IgD-negative memory B cell (primary cell): Measurements from ENCODE around the gene PTPA. TPM values are rescaled to one million over a fixed set of nuclear protein-coding genes. Genes with fewer than 3 reads are reported as not detected.

Source experiments
- H3K27ac Mint-ChIP-seq, 3 donors: one replicate each; pipeline ENCODE4 v1.8.0; 2020 to 2022; ENCODE audit warnings: mild to moderate bottlenecking in 3 of 3, mixed read lengths in 3 of 3, moderate library complexity in 1 of 3
- H3K27me3 Mint-ChIP-seq: one replicate; pipeline ENCODE4 v1.8.0; 2021; ENCODE audit warnings: mixed read lengths
- H3K36me3 Mint-ChIP-seq: one replicate; pipeline ENCODE4 v1.8.0; 2020; ENCODE audit warnings: mild to moderate bottlenecking, mixed read lengths
- H3K4me1 Mint-ChIP-seq, 3 donors: one replicate each; pipeline ENCODE4 v1.8.0; 2020 to 2022; ENCODE audit warnings: mixed read lengths in 3 of 3, mild to moderate bottlenecking in 1 of 3
- H3K4me3 Mint-ChIP-seq, 4 donors: one replicate each; pipeline ENCODE4 v1.8.0; 2020 to 2022; ENCODE audit warnings: mild to moderate bottlenecking in 4 of 4, mixed read lengths in 4 of 4, moderate library complexity in 3 of 4
- H3K9me3 Mint-ChIP-seq, 3 donors: one replicate each; pipeline ENCODE4 v1.8.0; 2020 to 2021; ENCODE audit warnings: mixed read lengths in 3 of 3, mild to moderate bottlenecking in 1 of 3
- polyA plus RNA-seq: library from polyadenylated mRNA; unstranded; fragments of 300-500 nt; fragmentation: Illumina TruSeq; gene quantifications from one replicate; pipeline ENCODE4 v1.2.3, GENCODE V29; 2021

PTPA gene
- polyA plus RNA-seq, 1 donor from 2014 or later = 12.2 TPM

GRCh38 chr9:129143031-129143927 is 32.1 kb downstream of the PTPA start:
- Mint-ChIP-seq H3K4me1 (peaks cover 26 to 32% (median 28%) of the 10 kb centered on the region in 3 donors), H3K36me3 (peaks cover 3% of the 10 kb centered on the region), H3K9me3 (no peaks in the 10 kb centered on the region), H3K4me3 (peak overlapping the region in 3 of 4 donors; percentile 34 to 74 (median 67)), H3K27me3 (no peaks in the 10 kb centered on the region), H3K27ac (peak overlapping the region; percentile 18 to 88 (median 31))

GRCh38 chr9:129145316-129145715 is 34.1 kb downstream of the PTPA start:
- Mint-ChIP-seq H3K36me3 (peaks cover 4% of the 10 kb centered on the region), H3K27me3 (no peaks in the 10 kb centered on the region), H3K4me1 (peaks cover 24 to 30% (median 28%) of the 10 kb centered on the region in 3 donors)

GRCh38 chr9:129145841-129146292 is 34.7 kb downstream of the PTPA start:
- H3K4me1 Mint-ChIP-seq = peaks cover 24 to 28% (median 25%) of the 10 kb centered on the region in 3 donors
- H3K4me3 Mint-ChIP-seq = no peak overlapping the region
- H3K9me3 Mint-ChIP-seq = no peaks in the 10 kb centered on the region

More at GRCh38 chr9:129145316-129145715, 34.1 kb downstream of the PTPA start:
- Mint-ChIP-seq H3K9me3 (no peaks in the 10 kb centered on the region), H3K27ac (no peak overlapping the region), H3K4me3 (no peak overlapping the region)

GRCh38 chr9:129146441-129146941 is 35.3 kb downstream of the PTPA start:
- H3K36me3 Mint-ChIP-seq = peaks cover 7% of the 10 kb centered on the region
- H3K4me3 Mint-ChIP-seq = no peak overlapping the region
- no peaks in the 10 kb centered on the region for H3K9me3 Mint-ChIP-seq
- H3K27ac Mint-ChIP-seq = no peak overlapping the region
- H3K4me1 Mint-ChIP-seq = peaks cover 19 to 22% (median 22%) of the 10 kb centered on the region in 3 donors
- no peaks in the 10 kb centered on the region for H3K27me3 Mint-ChIP-seq

More at GRCh38 chr9:129145841-129146292, 34.7 kb downstream of the PTPA start:
- Mint-ChIP-seq H3K27ac (no peak overlapping the region), H3K36me3 (peaks cover 4% of the 10 kb centered on the region), H3K27me3 (no peaks in the 10 kb centered on the region)

- Mint-ChIP-seq H3K27me3 (no peaks in the 10 kb centered on the region), H3K4me3 (peak overlapping the region in 1 of 4 donors; percentile 43), H3K4me1 (peaks cover 6 to 14% (median 13%) of the 10 kb centered on the region in 3 donors), H3K9me3 (no peaks in the 10 kb centered on the region), H3K27ac (peak overlapping the region in 1 of 3 donors; percentile 74), H3K36me3 (peaks cover 7% of the 10 kb centered on the region)
These were observed 37.4 kb downstream of the PTPA start for GRCh38 chr9:129148463-129149204.

- Mint-ChIP-seq H3K4me3 (no peak overlapping the region), H3K4me1 (peaks cover 6 to 12% (median 8%) of the 10 kb centered on the region in 3 donors), H3K27ac (peak overlapping the region; percentile 44 to 71 (median 66)), H3K36me3 (peaks cover 7% of the 10 kb centered on the region), H3K27me3 (no peaks in the 10 kb centered on the region), H3K9me3 (no peaks in the 10 kb centered on the region)
These were observed 38.2 kb downstream of the PTPA start for GRCh38 chr9:129149442-129149841.

- Mint-ChIP-seq H3K27me3 (no peaks in the 10 kb centered on the region), H3K4me1 (peaks cover 6 to 12% (median 8%) of the 10 kb centered on the region in 3 donors), H3K36me3 (peaks cover 6% of the 10 kb centered on the region), H3K27ac (no peak overlapping the region), H3K4me3 (no peak overlapping the region), H3K9me3 (no peaks in the 10 kb centered on the region)
These were observed 38.9 kb downstream of the PTPA start for GRCh38 chr9:129150122-129150521.

GRCh38 chr9:129150672-129151211 is 39.5 kb downstream of the PTPA start:
- Mint-ChIP-seq H3K36me3 (peaks cover 5% of the 10 kb centered on the region), H3K27ac (no peak overlapping the region), H3K9me3 (no peaks in the 10 kb centered on the region), H3K4me1 (peaks cover 6 to 12% (median 8%) of the 10 kb centered on the region in 3 donors), H3K27me3 (no peaks in the 10 kb centered on the region), H3K4me3 (no peak overlapping the region)

- Mint-ChIP-seq H3K4me1 (peaks cover 6 to 12% (median 8%) of the 10 kb centered on the region in 3 donors), H3K36me3 (peaks cover 5% of the 10 kb centered on the region), H3K27me3 (no peaks in the 10 kb centered on the region), H3K27ac (no peak overlapping the region), H3K4me3 (peak overlapping the region in 1 of 4 donors; percentile 25), H3K9me3 (no peaks in the 10 kb centered on the region)
These were observed 40.3 kb downstream of the PTPA start for GRCh38 chr9:129151469-129151868.

GRCh38 chr9:129154866-129155477 is 43.8 kb downstream of the PTPA start:
- no peak overlapping the region for H3K27ac Mint-ChIP-seq
- H3K27me3 Mint-ChIP-seq = no peaks in the 10 kb centered on the region
- peaks cover 6% of the 10 kb centered on the region for H3K36me3 Mint-ChIP-seq
- no peak overlapping the region for H3K4me3 Mint-ChIP-seq
- no peaks in the 10 kb centered on the region for H3K9me3 Mint-ChIP-seq
- H3K4me1 Mint-ChIP-seq = peaks cover 0 to 3% (median 0%) of the 10 kb centered on the region in 3 donors

GRCh38 chr9:129156163-129156562 is 44.9 kb downstream of the PTPA start:
- H3K9me3 Mint-ChIP-seq = no peaks in the 10 kb centered on the region
- peak overlapping the region in 1 of 4 donors; percentile 54 for H3K4me3 Mint-ChIP-seq
- H3K4me1 Mint-ChIP-seq = peaks cover 0 to 3% (median 0%) of the 10 kb centered on the region in 3 donors
- H3K27ac Mint-ChIP-seq = no peak overlapping the region
- no peaks in the 10 kb centered on the region for H3K27me3 Mint-ChIP-seq
- H3K36me3 Mint-ChIP-seq = peaks cover 5% of the 10 kb centered on the region

- no peak overlapping the region for H3K4me3 Mint-ChIP-seq
- no peaks in the 10 kb centered on the region for H3K27me3 Mint-ChIP-seq
- H3K27ac Mint-ChIP-seq = no peak overlapping the region
- no peaks in the 10 kb centered on the region for H3K4me1 Mint-ChIP-seq
- peaks cover 3% of the 10 kb centered on the region for H3K36me3 Mint-ChIP-seq
- no peaks in the 10 kb centered on the region for H3K9me3 Mint-ChIP-seq
These were observed 49.7 kb downstream of the PTPA start for GRCh38 chr9:129160712-129161533.

GRCh38 chr9:129161534-129161837 is 50.3 kb downstream of the PTPA start:
- Mint-ChIP-seq H3K4me3 (no peak overlapping the region), H3K27me3 (no peaks in the 10 kb centered on the region)

More at GRCh38 chr9:129161534-129161837, 50.3 kb downstream of the PTPA start:
- Mint-ChIP-seq H3K27ac (no peak overlapping the region), H3K9me3 (no peaks in the 10 kb centered on the region), H3K36me3 (peaks cover 3% of the 10 kb centered on the region), H3K4me1 (no peaks in the 10 kb centered on the region)
